K562 (cell line): ENCODE measurements around the gene NOL4L. TPM values are rescaled to one million over a fixed set of nuclear protein-coding genes. Genes with fewer than 3 reads are reported as not detected.
"Not testable (repeated sequence)": the region's sequence is repeated elsewhere in the genome, so short reads cannot be mapped to it uniquely, and the experiment has no call there.

ENCODE experiments used
- ATAC-seq: fragments of 200-7000 bp; cut with Tn5 transposase; 3 replicates; pipeline ENCODE4 v1.9.1; 2020; ENCODE audit warnings: moderate library complexity
- BruUV-seq: library from RNA; stranded (reverse); fragments of 400-500 nt; replicated peaks from 2 replicates; lab custom pipeline; 2021; lab: Mats Ljungman, UMichigan
- CTCF ChIA-PET: fragments of 300-600 bp; formaldehyde crosslinking; extraction: SDS; loops from one replicate; lab custom pipeline; 2021; ENCODE audit warnings: low intra/inter-chr PET ratio; lab: Yijun Ruan, JAX
- POLR2A ChIA-PET: fragments of 300-600, 350-650 bp; sonication (Branson Sonifier 250); formaldehyde crosslinking; extraction: SDS; loops from one replicate; lab custom pipeline; 2021; ENCODE audit warnings: antibody characterized with exemption, inconsistent platforms; lab: Yijun Ruan, JAX
- DNase-seq, 4 experiments: peaks; one replicate each; pipeline versions ENCODE4 v3.0.0 to v3.0.0-alpha.2; 2011 to 2018; ENCODE audit warnings: low spot score in 3 of 4, mixed read lengths in 3 of 4; ENCODE audit errors: extremely low read depth in 1 of 4
- FAIRE-seq: peaks from 2 replicates; lab custom pipeline; 2011; peaks lifted over from hg19 to GRCh38; lab: Jason Lieb, UNC
- H2AFZ ChIP-seq: 2 replicates; pipeline ENCODE4 v1.6.0; 2011; ENCODE audit warnings: low read depth, low read length, control low read depth, inconsistent platforms
- H3K27ac ChIP-seq: fragments of 200-600 bp; 3 replicates; pipeline ENCODE4 v1.8.0; 2011; ENCODE audit warnings: low read depth, mild to moderate bottlenecking, control low read depth, inconsistent platforms, low read length, moderate library complexity, mixed read lengths; ENCODE audit errors: extremely low read depth
- H3K27me3 ChIP-seq, 2 experiments: fragments of 300-600 bp in 1 of 2; 2 replicates in 1 of 2; 3 replicates in 1 of 2; pipeline versions ENCODE4 v1.6.0 to v1.8.0; 2011; ENCODE audit warnings: inconsistent platforms in 2 of 2, low read length in 2 of 2, mild to moderate bottlenecking in 1 of 2, mixed read lengths in 1 of 2, moderate library complexity in 1 of 2; ENCODE audit not compliant: control insufficient read depth in 2 of 2, insufficient read depth in 2 of 2
- H3K36me3 ChIP-seq: fragments of 300-600 bp; 3 replicates; pipeline ENCODE4 v1.8.0; 2011; ENCODE audit warnings: mild to moderate bottlenecking, low read length, inconsistent platforms; ENCODE audit not compliant: control insufficient read depth, insufficient read depth
- H3K4me1 ChIP-seq, 2 experiments: fragments of 200-600 bp in 1 of 2; replicated peaks in 1 of 2; 2 replicates in 1 of 2; 3 replicates in 1 of 2; pipeline versions ENCODE4 v1.5.1 to v1.8.0; 2011; ENCODE audit warnings: inconsistent platforms in 2 of 2, low read length in 2 of 2, mild to moderate bottlenecking in 1 of 2, mixed read lengths in 1 of 2, moderate library complexity in 1 of 2; ENCODE audit not compliant: control insufficient read depth in 2 of 2, insufficient read depth in 2 of 2
- H3K4me2 ChIP-seq: 2 replicates; pipeline ENCODE4 v1.6.1; 2011; ENCODE audit warnings: low read length, control low read depth, inconsistent platforms, mixed read lengths; ENCODE audit not compliant: insufficient read depth
- H3K4me3 ChIP-seq: fragments of 200-600 bp; sonication (generic), shearing (Covaris generic); 2 replicates; pipeline ENCODE4 v1.5.1; 2016; ENCODE audit warnings: control low read depth, inconsistent platforms
- H3K79me2 ChIP-seq: fragments of 200-600 bp; 3 replicates; pipeline ENCODE4 v1.8.0; 2011; ENCODE audit warnings: low read length, inconsistent platforms; ENCODE audit not compliant: control insufficient read depth, insufficient read depth
- H3K9ac ChIP-seq, 2 experiments: 2 replicates each; pipeline versions ENCODE4 v1.6.0 to v1.6.1; 2011; ENCODE audit warnings: low read depth in 2 of 2, low read length in 2 of 2, control low read depth in 1 of 2, inconsistent platforms in 1 of 2, mild to moderate bottlenecking in 1 of 2, mixed read lengths in 1 of 2; ENCODE audit not compliant: insufficient read depth in 1 of 2
- H3K9me1 ChIP-seq: one replicate; pipeline ENCODE4 v1.6.0; 2011; ENCODE audit warnings: inconsistent platforms, mild to moderate bottlenecking, low read length, moderate library complexity; ENCODE audit not compliant: control insufficient read depth, insufficient read depth
- H3K9me3 ChIP-seq: replicated peaks from 2 replicates; pipeline ENCODE4 v1.5.1; 2011; ENCODE audit warnings: low read depth, low read length, inconsistent platforms; ENCODE audit not compliant: control insufficient read depth, insufficient read depth
- H4K20me1 ChIP-seq: replicated peaks from 2 replicates; pipeline ENCODE4 v1.6.1; 2011; ENCODE audit warnings: low read length, inconsistent platforms, mixed read lengths; ENCODE audit not compliant: control insufficient read depth, insufficient read depth
- CBX1 ChIP-seq: sonication (generic); IDR thresholded peaks from 2 replicates; pipeline ENCODE4 v1.6.1; 2016; ENCODE audit warnings: antibody characterized with exemption, low read depth, mild to moderate bottlenecking
- PRMT5 ChIP-seq: sonication (generic); formaldehyde crosslinking; IDR thresholded peaks from 2 replicates; pipeline ENCODE4 v1.5.0; 2020; ENCODE audit warnings: missing genetic modification reagents
- SP2 ChIP-seq: IDR thresholded peaks from 2 replicates; pipeline ENCODE4 v1.6.1; 2011; ENCODE audit warnings: mild to moderate bottlenecking, low read depth, low read length, moderate library complexity; ENCODE audit not compliant: poor library complexity, severe bottlenecking; ENCODE audit errors: extremely low read depth
- ZNF121 ChIP-seq: sonication (generic); formaldehyde crosslinking; conservative IDR thresholded peaks from 2 replicates; pipeline ENCODE4 v1.8.0; 2022; ENCODE audit warnings: missing genetic modification reagents
- ZNF165 ChIP-seq: fragments of 250-450 bp; sonication (Bioruptor Pico); IDR thresholded peaks from 2 replicates; pipeline ENCODE4 v1.4.0; 2020; ENCODE audit warnings: borderline replicate concordance
- WGBS: fragments of 100-300 bp; shearing (Covaris generic); methylation state at CpG from one replicate; pipeline ENCODE4 v1.1.6; 2016; ENCODE audit warnings: low coverage, mixed read lengths; ENCODE audit not compliant: insufficient coverage; ENCODE audit errors: missing lambda C conversion rate; 5-methylcytosine and 5-hydroxymethylcytosine counted together
- in situ Hi-C: fragments of 300-500 bp; cut with MboI; formaldehyde crosslinking; loops from 4 replicates; pipeline ENCODE4 v1.15.0; 2018; ENCODE audit warnings: inconsistent platforms, mixed read lengths
- intact Hi-C: fragments of 100-400 bp; cut with micrococcal nuclease; formaldehyde crosslinking; loops from 2 replicates; pipeline ENCODE4 v1.14.2; 2022
- polyA plus RNA-seq, 8 experiments: library from polyadenylated mRNA; depleted of rRNA in 4 of 8; stranded (reverse) in 5 of 8; unstranded in 3 of 8; fragments of >200 nt; fragmentation: Nextera tagmentation in 2 of 8; fragmentation: Illumina TruSeq in 1 of 8; extraction: Ambion mirVana in 2 of 8; extraction: Trizol in 1 of 8; gene quantifications; 2 replicates each; pipeline versions ENCODE4 v1.2.1 to v1.2.3, GENCODE V29; 2011 to 2014; ENCODE audit warnings: inconsistent platforms in 1 of 8, missing spikeins in 1 of 8
- total RNA-seq, 7 experiments: library from RNA; depleted of rRNA in 6 of 7; stranded (reverse); fragments of >200 nt in 6 of 7; fragmentation: Illumina TruSeq in 2 of 7; extraction: Trizol in 2 of 7; gene quantifications; 2 replicates each; pipeline versions ENCODE4 v1.2.1 to v1.2.3, GENCODE V29; 2011 to 2021; ENCODE audit warnings: low replicate concordance in 1 of 7
- TF ChIP-seq, protein P1 (sequence below): fragments of 450-650 bp; IDR thresholded peaks from 2 replicates; pipeline ENCODE4 v1.6.1; 2018; ENCODE audit not compliant: partially characterized antibody

NOL4L gene
- total and polyA plus RNA-seq, 9 of the 15 experiments (the other 6 are each of a cell fraction or from before 2014, with no cell fraction given) = 5.1 to 36.2 (median 13.6) TPM

DNA sequence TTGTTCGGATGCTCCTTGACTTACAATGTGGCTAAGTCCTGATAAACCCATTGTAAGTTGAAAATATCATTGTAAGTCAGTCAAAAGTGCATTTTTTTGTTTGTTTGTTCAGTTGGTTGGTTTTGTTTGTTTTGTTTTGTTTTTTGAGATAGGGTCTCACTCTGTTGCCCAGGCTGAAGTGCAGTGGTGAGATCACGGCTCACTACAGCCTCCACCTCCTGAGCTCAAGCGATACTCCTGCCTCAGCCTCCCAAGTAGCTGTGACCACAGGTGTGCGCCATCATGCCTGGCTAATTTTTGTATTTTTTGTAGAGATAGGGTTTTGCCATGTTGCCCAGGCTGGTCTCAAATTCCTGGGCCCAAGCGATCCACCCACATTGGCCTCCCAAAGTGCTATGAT lies 9.5 kb upstream of the NOL4L start:
- H3K36me3 ChIP-seq, CTCF ChIA-PET, H3K9me3 ChIP-seq, H3K27ac ChIP-seq, H3K4me2 ChIP-seq, H3K9me1 ChIP-seq, H3K4me3 ChIP-seq, intact Hi-C loops, H3K9ac ChIP-seq, BruUV-seq, H4K20me1 ChIP-seq, H3K27me3 ChIP-seq, H2AFZ ChIP-seq, H3K4me1 ChIP-seq, H3K79me2 ChIP-seq, ATAC-seq, DNase-seq, in situ Hi-C loops: not testable (repeated sequence)
- FAIRE-seq = peak; percentile 46
- TF ChIP-seq ZNF121 = peak; percentile 71; the same call in 1 of the 2 replicates
- whole genome bisulfite sequencing = 93% methylated on average over 4 of the region's 5 CpGs
- POLR2A ChIA-PET = interaction anchor here (0.6 to 1.3 kb wide), 3 partner anchors 8 to 33 kb away, joined by 3 read pairs; no protein-coding TSS in a partner anchor

DNA sequence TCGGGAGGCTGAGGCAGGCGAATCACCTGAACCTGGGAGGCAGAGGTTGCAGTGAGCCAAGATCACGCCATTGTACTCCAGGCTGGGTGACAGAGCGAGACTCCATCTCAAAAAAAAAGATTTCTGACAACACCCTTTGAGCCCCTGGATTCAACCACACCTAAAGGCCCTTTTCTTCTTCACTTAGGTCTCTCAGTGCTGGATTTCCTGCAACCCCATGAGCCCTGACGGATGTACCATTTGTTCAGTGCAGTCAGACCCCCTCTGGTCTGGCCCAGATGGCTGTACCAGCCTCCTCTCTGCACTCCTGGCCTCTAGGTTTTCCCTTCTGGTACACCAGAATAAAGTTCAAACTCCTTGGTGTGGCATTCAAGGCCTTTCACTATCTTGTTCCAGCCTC lies 9.1 kb upstream of the NOL4L start:
- Histone ChIP-seq H3K4me3 (no peak overlapping the region), H4K20me1 (0 out of 2 replicates have a peak, but pooled peaks cover 3% of the 10 kb centered on the region), H3K36me3 (0 out of 3 replicates have a peak, but pooled peaks cover 6% of the 10 kb centered on the region), H3K9me3 (no peaks in the 10 kb centered on the region), H2AFZ (no peak overlapping the region), H3K79me2 (no peaks in the 10 kb centered on the region), H3K27me3 (no peaks in the 10 kb centered on the region), H3K9ac (no peak overlapping the region), H3K27ac (no peak overlapping the region), H3K4me1 (peaks cover 4 to 9% of the 10 kb centered on the region in 2 experiments; a peak in 4 of 5 replicates), H3K4me2 (no peak overlapping the region), H3K9me1 (peaks cover 4% of the 10 kb centered on the region)
- no TSS peak for BruUV-seq
- TF ChIP-seq, protein P1, sequence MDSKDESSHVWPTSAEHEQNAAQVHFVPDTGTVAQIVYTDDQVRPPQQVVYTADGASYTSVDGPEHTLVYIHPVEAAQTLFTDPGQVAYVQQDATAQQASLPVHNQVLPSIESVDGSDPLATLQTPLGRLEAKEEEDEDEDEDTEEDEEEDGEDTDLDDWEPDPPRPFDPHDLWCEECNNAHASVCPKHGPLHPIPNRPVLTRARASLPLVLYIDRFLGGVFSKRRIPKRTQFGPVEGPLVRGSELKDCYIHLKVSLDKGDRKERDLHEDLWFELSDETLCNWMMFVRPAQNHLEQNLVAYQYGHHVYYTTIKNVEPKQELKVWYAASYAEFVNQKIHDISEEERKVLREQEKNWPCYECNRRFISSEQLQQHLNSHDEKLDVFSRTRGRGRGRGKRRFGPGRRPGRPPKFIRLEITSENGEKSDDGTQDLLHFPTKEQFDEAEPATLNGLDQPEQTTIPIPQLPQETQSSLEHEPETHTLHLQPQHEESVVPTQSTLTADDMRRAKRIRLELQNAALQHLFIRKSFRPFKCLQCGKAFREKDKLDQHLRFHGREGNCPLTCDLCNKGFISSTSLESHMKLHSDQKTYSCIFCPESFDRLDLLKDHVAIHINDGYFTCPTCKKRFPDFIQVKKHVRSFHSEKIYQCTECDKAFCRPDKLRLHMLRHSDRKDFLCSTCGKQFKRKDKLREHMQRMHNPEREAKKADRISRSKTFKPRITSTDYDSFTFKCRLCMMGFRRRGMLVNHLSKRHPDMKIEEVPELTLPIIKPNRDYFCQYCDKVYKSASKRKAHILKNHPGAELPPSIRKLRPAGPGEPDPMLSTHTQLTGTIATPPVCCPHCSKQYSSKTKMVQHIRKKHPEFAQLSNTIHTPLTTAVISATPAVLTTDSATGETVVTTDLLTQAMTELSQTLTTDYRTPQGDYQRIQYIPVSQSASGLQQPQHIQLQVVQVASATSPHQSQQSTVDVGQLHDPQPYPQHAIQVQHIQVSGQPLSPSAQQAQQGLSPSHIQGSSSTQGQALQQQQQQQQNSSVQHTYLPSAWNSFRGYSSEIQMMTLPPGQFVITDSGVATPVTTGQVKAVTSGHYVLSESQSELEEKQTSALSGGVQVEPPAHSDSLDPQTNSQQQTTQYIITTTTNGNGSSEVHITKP = peak; percentile 70
- no peak for TF ChIP-seq PRMT5 (CRISPR knock-in tag)
- no peak for TF ChIP-seq SP2
- TF ChIP-seq ZNF165 (CRISPR knock-in tag) = no peak
- TF ChIP-seq CBX1 = no peak
- POLR2A ChIA-PET = no interaction called here
- CTCF ChIA-PET = no interaction called here
- 81% methylated on average over 4 of the region's 5 CpGs for whole genome bisulfite sequencing
- intact Hi-C loops (no loop called here), in situ Hi-C loops (no loop called here)
- ATAC-seq = no peak
- no peak for FAIRE-seq
- no peak for DNase-seq
